Mononuclear cell (primary cell): ENCODE data around the gene MOCS1. TPM values are rescaled to one million over a fixed set of nuclear protein-coding genes. Genes with fewer than 3 reads are reported as not detected.

Experiments
- H3K27me3 ChIP-seq: 2 replicates; pipeline ENCODE4 v1.6.0; 2011; ENCODE audit warnings: low read length, control low read depth; ENCODE audit not compliant: insufficient read depth
- H3K4me1 ChIP-seq: 2 replicates; pipeline ENCODE4 v1.5.1; 2011; ENCODE audit warnings: mild to moderate bottlenecking, low read length, control low read depth; ENCODE audit not compliant: insufficient read depth
- H3K4me3 ChIP-seq: 2 replicates; pipeline ENCODE4 v1.5.1; 2011; ENCODE audit warnings: mild to moderate bottlenecking, low read length, moderate library complexity
- H3K9me3 ChIP-seq: 2 replicates; pipeline ENCODE4 v1.5.1; 2011; ENCODE audit warnings: low read depth, mild to moderate bottlenecking, control low read depth, low read length
- total RNA-seq: library from RNA; depleted of rRNA; stranded (reverse); fragments of >200 nt; gene quantifications from one replicate; pipeline ENCODE4 v1.2.3, GENCODE V29; 2012

MOCS1 gene
- total RNA-seq, 1 donor = 0.63 TPM

DNA sequence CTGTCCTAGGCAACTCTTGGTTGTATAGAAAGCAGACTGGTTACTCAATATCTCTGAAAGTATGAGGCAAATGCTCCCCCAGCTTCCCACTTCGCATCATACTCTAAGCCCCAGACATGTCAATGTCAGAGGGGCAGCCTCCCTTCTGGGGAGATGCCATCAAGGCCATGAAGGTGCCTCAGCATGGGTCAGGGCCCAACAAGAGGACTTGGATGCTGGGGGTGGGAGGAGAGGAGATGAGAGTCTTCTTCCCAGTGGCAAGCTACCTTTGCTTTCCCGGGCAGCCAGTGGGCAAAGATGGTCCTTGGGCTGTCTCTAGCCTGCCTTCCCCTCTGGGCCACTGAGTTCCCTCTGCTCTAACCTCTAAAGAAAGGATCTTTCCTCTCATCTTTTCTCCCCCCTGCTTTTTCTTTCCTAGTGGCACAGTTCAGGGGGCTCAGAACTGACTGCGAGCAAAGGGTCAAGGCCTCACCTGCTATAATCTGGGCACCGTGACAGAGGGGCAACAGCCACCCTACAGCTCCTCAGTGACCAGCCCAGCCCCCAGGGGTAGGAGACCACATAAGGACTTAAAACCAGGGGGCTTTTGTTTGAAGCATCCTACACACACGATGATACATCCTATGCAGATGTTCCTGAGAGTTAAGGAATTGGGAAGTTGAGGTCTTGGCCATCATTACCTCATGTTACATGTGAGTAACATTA is 26.2 kb downstream of the MOCS1 start:
- H3K27me3 ChIP-seq = no peaks in the 10 kb centered on the region
- H3K4me3 ChIP-seq = no peak overlapping the region

GRCh38 chr6:39906318-39906761 is 27.9 kb downstream of the MOCS1 start:
- Histone ChIP-seq H3K27me3 (no peaks in the 10 kb centered on the region), H3K4me1 (no peaks in the 10 kb centered on the region), H3K9me3 (no peaks in the 10 kb centered on the region), H3K4me3 (no peak overlapping the region)

More for the DNA sequence above, 26.2 kb downstream of the MOCS1 start:
- H3K4me1 ChIP-seq = no peaks in the 10 kb centered on the region
- H3K9me3 ChIP-seq = no peaks in the 10 kb centered on the region

DNA sequence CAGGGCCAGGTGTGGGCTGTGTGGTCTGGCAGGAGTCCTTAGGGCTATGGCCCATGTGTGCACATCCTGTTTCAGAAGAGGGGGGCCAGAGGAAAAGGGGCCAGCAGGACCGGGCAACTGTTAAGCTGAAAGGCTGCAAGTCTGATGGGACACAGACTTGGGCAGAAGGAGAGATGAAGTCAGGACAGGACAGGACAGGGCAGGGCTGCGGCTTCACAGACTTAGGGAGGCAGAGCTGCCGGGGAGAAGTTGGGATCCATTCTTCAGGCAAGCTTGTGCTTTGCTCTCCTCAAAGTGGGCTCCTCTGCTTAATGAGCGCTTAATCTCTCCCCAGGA is 28.7 kb downstream of the MOCS1 start:
- H3K9me3 ChIP-seq = no peaks in the 10 kb centered on the region
- H3K27me3 ChIP-seq = no peaks in the 10 kb centered on the region
- no peak overlapping the region for H3K4me3 ChIP-seq
- no peaks in the 10 kb centered on the region for H3K4me1 ChIP-seq

DNA sequence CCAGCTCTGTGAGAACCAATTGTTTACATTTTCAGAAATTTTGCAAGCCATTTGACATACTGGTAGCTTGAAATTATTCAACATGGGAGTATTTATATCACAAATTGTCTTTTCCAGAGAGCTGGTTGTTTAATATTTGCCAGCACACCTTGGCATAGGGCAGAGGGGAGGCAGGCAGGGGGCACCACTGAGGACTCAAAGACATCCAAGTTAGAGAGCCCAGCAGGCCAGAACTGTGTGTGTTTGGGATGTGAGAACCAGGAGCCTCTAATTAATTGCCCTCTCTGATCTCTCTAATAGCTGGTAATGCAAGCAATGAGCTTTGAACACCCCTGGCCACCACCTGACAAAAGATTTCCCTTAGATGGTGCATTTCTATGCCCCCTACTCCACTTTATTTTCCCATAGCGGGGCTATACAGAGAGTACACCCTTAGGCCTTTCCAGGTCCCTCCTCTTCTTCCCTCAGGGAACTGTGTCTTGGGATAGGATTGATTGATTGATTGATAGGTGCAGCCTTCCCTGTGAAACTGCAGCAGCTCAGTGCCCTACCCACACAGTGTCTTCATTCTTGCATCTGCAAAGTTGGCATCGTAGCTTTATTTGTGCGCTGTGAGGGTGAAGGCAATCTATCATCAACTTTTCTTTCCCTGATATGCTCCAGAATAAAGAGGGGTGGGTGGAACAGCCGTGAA is 29.2 kb downstream of the MOCS1 start:
- Histone ChIP-seq H3K4me3 (no peak overlapping the region), H3K9me3 (no peaks in the 10 kb centered on the region), H3K27me3 (no peaks in the 10 kb centered on the region), H3K4me1 (no peaks in the 10 kb centered on the region)

DNA sequence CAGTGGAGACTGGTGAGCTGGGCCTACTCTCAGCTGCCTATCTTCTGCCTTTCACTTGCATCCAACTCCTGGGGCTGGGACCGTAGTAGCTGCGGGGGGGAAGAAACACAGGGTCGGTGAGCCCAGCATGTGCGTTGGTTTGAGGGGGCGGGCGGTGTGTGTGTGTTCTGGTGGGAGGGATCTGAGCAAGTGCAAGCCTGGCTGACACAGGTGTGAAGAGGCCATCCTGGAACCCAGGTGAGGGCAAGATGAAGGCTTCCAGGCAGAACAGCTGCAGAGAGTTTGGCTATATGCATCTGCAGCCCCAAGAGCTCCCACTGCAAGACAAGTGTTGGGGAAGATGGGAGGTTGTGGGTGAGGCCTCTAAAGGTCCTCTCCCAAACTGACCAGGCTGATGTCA is 30.6 kb downstream of the MOCS1 start:
- Histone ChIP-seq H3K9me3 (no peaks in the 10 kb centered on the region), H3K4me1 (no peaks in the 10 kb centered on the region), H3K4me3 (no peak overlapping the region), H3K27me3 (no peaks in the 10 kb centered on the region)

GRCh38 chr6:39902786-39903465 is 31.3 kb downstream of the MOCS1 start:
- Histone ChIP-seq H3K9me3 (no peaks in the 10 kb centered on the region), H3K4me1 (no peaks in the 10 kb centered on the region), H3K27me3 (no peaks in the 10 kb centered on the region), H3K4me3 (no peak overlapping the region)

DNA sequence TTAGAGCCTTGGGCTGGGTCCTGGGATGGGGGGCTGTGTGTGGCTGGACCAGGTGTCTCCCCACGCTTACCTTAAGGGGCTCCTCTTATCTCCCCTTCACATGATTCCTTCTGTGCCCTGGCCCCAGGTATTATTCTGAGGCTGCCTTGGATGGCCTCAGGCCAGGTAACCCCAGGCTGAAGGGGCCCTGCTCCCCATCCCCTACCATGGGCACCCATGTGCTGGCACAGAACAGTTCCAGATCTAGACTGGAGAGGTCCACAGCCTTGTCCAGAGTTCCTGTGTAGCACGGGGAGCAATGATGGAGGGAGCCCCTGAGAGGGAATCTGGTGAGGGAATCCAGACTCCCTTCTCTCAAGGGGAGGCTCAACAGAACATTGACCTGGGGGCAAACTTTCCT is 32.1 kb downstream of the MOCS1 start:
- Histone ChIP-seq H3K9me3 (no peaks in the 10 kb centered on the region), H3K4me1 (no peaks in the 10 kb centered on the region), H3K4me3 (no peak overlapping the region), H3K27me3 (no peaks in the 10 kb centered on the region)

DNA sequence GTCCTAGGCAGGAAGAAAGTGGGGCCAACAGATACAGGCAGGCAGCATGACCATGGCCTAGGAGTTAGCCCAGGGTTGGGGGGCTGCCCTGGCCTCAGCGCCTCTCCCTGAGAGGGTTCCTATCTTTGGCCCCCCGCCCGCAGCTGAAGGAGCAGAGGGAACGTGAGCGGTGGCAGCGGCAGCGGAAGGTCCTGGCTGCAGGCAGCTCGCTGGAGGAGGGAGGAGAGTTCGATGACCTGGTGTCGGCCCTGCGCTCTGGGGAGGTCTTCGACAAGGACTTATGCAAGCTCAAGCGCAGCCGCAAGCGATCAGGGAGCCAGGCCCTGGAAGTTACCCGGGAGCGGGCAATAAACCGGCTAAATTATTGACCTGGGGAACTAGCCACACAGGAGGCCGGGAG is 32.6 kb downstream of the MOCS1 start:
- Histone ChIP-seq H3K27me3 (no peaks in the 10 kb centered on the region), H3K4me1 (no peaks in the 10 kb centered on the region), H3K9me3 (no peaks in the 10 kb centered on the region), H3K4me3 (no peak overlapping the region)

- H3K27me3 ChIP-seq = no peaks in the 10 kb centered on the region
- no peaks in the 10 kb centered on the region for H3K4me1 ChIP-seq
- no peak overlapping the region for H3K4me3 ChIP-seq
- no peaks in the 10 kb centered on the region for H3K9me3 ChIP-seq
These were observed 33.1 kb downstream of the MOCS1 start for GRCh38 chr6:39901116-39901655.

GRCh38 chr6:39899554-39900295 is 34.5 kb downstream of the MOCS1 start:
- Histone ChIP-seq H3K4me3 (no peak overlapping the region), H3K9me3 (no peaks in the 10 kb centered on the region), H3K4me1 (no peaks in the 10 kb centered on the region), H3K27me3 (no peaks in the 10 kb centered on the region)

- Histone ChIP-seq H3K9me3 (no peaks in the 10 kb centered on the region), H3K27me3 (no peaks in the 10 kb centered on the region), H3K4me1 (no peaks in the 10 kb centered on the region), H3K4me3 (no peak overlapping the region)
These were observed 35.6 kb downstream of the MOCS1 start for GRCh38 chr6:39898625-39899024.

- Histone ChIP-seq H3K27me3 (no peaks in the 10 kb centered on the region), H3K9me3 (no peaks in the 10 kb centered on the region)
These were observed 36.6 kb downstream of the MOCS1 start for GRCh38 chr6:39897698-39898097.

DNA sequence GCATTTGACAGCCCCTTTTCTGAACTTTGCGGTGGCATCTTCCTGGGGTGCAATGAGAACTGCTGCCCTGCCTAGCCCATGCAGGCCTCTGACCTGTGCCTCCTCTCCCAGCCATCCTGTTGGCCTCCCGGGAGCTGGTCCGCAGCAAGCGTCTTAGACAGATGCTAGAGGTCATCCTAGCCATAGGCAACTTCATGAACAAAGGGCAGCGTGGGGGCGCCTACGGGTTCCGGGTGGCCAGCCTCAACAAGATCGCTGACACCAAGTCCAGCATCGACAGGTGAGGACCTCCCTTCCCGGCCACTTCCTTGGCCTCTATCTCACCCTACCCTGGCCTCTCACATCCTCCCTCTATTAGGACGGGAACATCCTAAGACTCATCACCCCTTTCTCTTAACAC is 37.6 kb downstream of the MOCS1 start:
- Histone ChIP-seq H3K27me3 (no peaks in the 10 kb centered on the region), H3K4me1 (no peaks in the 10 kb centered on the region), H3K4me3 (no peak overlapping the region), H3K9me3 (no peaks in the 10 kb centered on the region)

More at GRCh38 chr6:39897698-39898097, 36.6 kb downstream of the MOCS1 start:
- Histone ChIP-seq H3K4me1 (no peaks in the 10 kb centered on the region), H3K4me3 (no peak overlapping the region)

GRCh38 chr6:39893286-39893685 is 41.0 kb downstream of the MOCS1 start:
- Histone ChIP-seq H3K27me3 (no peaks in the 10 kb centered on the region), H3K9me3 (no peaks in the 10 kb centered on the region), H3K4me1 (no peaks in the 10 kb centered on the region), H3K4me3 (no peak overlapping the region)
